IPS-18c (cell line): ENCODE results near the gene SORCS3.

Experiments used
- H3K4me3 ChIP-seq: 2 replicates; pipeline ENCODE4 v1.7.0; 2013; ENCODE audit warnings: low read depth, mild to moderate bottlenecking, low read length, moderate library complexity; ENCODE audit not compliant: insufficient read depth
- H3K9me3 ChIP-seq: one replicate; pipeline ENCODE4 v1.6.1; 2013; ENCODE audit warnings: mild to moderate bottlenecking, low read length, moderate library complexity; ENCODE audit not compliant: control insufficient read depth, insufficient read depth

SORCS3 gene

GRCh38 chr10:104966563-104967297, 325.6 kb downstream of the SORCS3 start:
- Histone ChIP-seq H3K9me3 (peaks cover 2% of the 10 kb centered on the region), H3K4me3 (no peak overlapping the region)

- H3K9me3 ChIP-seq: no peaks in the 10 kb centered on the region
- H3K4me3 ChIP-seq: no peak overlapping the region
Observed at GRCh38 chr10:104980368-104980767, 339.3 kb downstream of the SORCS3 start.

GRCh38 chr10:104981995-104982394, 340.9 kb downstream of the SORCS3 start:
- H3K9me3 ChIP-seq: no peaks in the 10 kb centered on the region

GRCh38 chr10:104988686-104989085, 347.6 kb downstream of the SORCS3 start:
- Histone ChIP-seq H3K4me3 (no peak overlapping the region), H3K9me3 (no peaks in the 10 kb centered on the region)

More at GRCh38 chr10:104981995-104982394, 340.9 kb downstream of the SORCS3 start:
- no peak overlapping the region for H3K4me3 ChIP-seq

- Histone ChIP-seq H3K4me3 (no peak overlapping the region), H3K9me3 (no peaks in the 10 kb centered on the region)
Observed at GRCh38 chr10:104989880-104990279, 348.8 kb downstream of the SORCS3 start.

- Histone ChIP-seq H3K4me3 (no peak overlapping the region), H3K9me3 (no peaks in the 10 kb centered on the region)
Observed at GRCh38 chr10:104993085-104993484, 352.0 kb downstream of the SORCS3 start.

- Histone ChIP-seq H3K4me3 (no peak overlapping the region), H3K9me3 (no peaks in the 10 kb centered on the region)
Observed at GRCh38 chr10:105001269-105001668, 360.2 kb downstream of the SORCS3 start.

- H3K9me3 ChIP-seq: no peaks in the 10 kb centered on the region
- H3K4me3 ChIP-seq: no peak overlapping the region
Observed at GRCh38 chr10:105010411-105011121, 369.5 kb downstream of the SORCS3 start.

GRCh38 chr10:105017116-105017515, 376.0 kb downstream of the SORCS3 start:
- Histone ChIP-seq H3K9me3 (no peaks in the 10 kb centered on the region), H3K4me3 (no peak overlapping the region)

GRCh38 chr10:105017691-105018090, 376.6 kb downstream of the SORCS3 start:
- Histone ChIP-seq H3K9me3 (no peaks in the 10 kb centered on the region), H3K4me3 (no peak overlapping the region)

GRCh38 chr10:105023211-105024111, 382.4 kb downstream of the SORCS3 start:
- no peaks in the 10 kb centered on the region for H3K9me3 ChIP-seq
- H3K4me3 ChIP-seq: no peak overlapping the region

GRCh38 chr10:105024184-105024583, 383.1 kb downstream of the SORCS3 start:
- H3K4me3 ChIP-seq: no peak overlapping the region
- no peaks in the 10 kb centered on the region for H3K9me3 ChIP-seq

GRCh38 chr10:105025092-105025491, 384.0 kb downstream of the SORCS3 start:
- Histone ChIP-seq H3K4me3 (no peak overlapping the region), H3K9me3 (no peaks in the 10 kb centered on the region)

GRCh38 chr10:105026566-105026965, 385.5 kb downstream of the SORCS3 start:
- no peak overlapping the region for H3K4me3 ChIP-seq
- no peaks in the 10 kb centered on the region for H3K9me3 ChIP-seq

GRCh38 chr10:105029286-105029685, 388.2 kb downstream of the SORCS3 start:
- no peaks in the 10 kb centered on the region for H3K9me3 ChIP-seq
- no peak overlapping the region for H3K4me3 ChIP-seq

- H3K4me3 ChIP-seq: no peak overlapping the region
- H3K9me3 ChIP-seq: no peaks in the 10 kb centered on the region
Observed at GRCh38 chr10:105037022-105037421, 395.9 kb downstream of the SORCS3 start.

GRCh38 chr10:105041956-105042355, 400.9 kb downstream of the SORCS3 start:
- Histone ChIP-seq H3K4me3 (no peak overlapping the region), H3K9me3 (no peaks in the 10 kb centered on the region)
